ENCODE data around the gene ABCG4. TPM values are rescaled to one million over a fixed set of nuclear protein-coding genes. Genes with fewer than 3 reads are reported as not detected.

Gene ABCG4
- polyA plus RNA-seq, 1 donor from 2014 or later: 1.5 TPM

DNA sequence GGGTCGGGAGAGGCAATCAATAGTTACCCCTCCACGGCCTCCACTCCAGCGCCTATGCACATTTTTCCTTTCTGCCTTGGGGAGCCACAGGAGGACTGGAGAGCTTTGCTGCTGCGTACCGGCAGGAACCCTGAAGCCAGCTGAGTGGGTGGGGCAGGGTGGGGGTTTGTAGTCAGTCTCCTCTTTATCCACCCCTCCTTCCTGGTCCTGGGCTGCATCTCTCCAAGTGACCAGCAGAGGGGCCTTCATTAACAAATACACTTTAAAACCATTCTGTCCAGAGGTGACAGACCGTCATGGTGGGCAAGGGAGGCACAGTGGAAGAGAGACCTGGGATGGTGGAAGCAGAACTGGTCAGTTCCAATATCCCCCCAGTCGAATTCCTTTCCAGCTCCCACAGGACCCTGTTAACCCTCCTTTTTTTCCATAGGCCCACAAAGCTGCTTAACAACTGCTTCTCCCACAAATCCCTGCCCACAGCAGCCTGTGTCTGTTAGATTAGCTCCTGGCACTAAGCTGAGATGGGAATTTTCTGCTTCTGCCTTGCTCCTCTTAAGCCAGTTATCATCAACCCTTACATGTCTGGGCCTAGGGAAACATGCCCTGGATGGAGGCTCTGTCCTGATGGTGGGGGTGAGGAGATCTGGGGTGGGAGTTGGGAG, 3.9 kb upstream of the ABCG4 start:
- H3F3A ChIP-seq (ENCODE audit: insufficient read depth, low read length, poor library complexity, severe bottlenecking): no peaks in the 10 kb centered on the region
- H3K27ac ChIP-seq (ENCODE audit: low read length): no peak overlapping the region
- H3K36me3 ChIP-seq (ENCODE audit: insufficient read depth, low read length): no peaks in the 10 kb centered on the region
- no peak overlapping the region for H3K9ac ChIP-seq (ENCODE audit: low read length)
- H3K9me2 ChIP-seq (ENCODE audit: insufficient read depth, low read length): no peaks in the 10 kb centered on the region
- H4K20me1 ChIP-seq (ENCODE audit: insufficient read depth): no peaks in the 10 kb centered on the region
- no peaks in the 10 kb centered on the region for H3K79me2 ChIP-seq (replicated peaks; ENCODE audit: insufficient read depth, low read length)
- H3K4me3 ChIP-seq (ENCODE audit: low read length): no peak overlapping the region
- no peak overlapping the region for H3K4me2 ChIP-seq (ENCODE audit: low read length)
- peaks cover 25% of the 10 kb centered on the region for H3K27me3 ChIP-seq (ENCODE audit: insufficient read depth, low read depth, low read length)
- H2AFZ ChIP-seq (ENCODE audit: low read depth, low read length): no peak overlapping the region
- peak; percentile 20 for TF ChIP-seq RAD21 (conservative IDR thresholded peaks at IDR 0.05)
- TF ChIP-seq EP300 (conservative IDR thresholded peaks at IDR 0.05; ENCODE audit: poor library complexity, severe bottlenecking): no peak
- TF ChIP-seq, protein P1, sequence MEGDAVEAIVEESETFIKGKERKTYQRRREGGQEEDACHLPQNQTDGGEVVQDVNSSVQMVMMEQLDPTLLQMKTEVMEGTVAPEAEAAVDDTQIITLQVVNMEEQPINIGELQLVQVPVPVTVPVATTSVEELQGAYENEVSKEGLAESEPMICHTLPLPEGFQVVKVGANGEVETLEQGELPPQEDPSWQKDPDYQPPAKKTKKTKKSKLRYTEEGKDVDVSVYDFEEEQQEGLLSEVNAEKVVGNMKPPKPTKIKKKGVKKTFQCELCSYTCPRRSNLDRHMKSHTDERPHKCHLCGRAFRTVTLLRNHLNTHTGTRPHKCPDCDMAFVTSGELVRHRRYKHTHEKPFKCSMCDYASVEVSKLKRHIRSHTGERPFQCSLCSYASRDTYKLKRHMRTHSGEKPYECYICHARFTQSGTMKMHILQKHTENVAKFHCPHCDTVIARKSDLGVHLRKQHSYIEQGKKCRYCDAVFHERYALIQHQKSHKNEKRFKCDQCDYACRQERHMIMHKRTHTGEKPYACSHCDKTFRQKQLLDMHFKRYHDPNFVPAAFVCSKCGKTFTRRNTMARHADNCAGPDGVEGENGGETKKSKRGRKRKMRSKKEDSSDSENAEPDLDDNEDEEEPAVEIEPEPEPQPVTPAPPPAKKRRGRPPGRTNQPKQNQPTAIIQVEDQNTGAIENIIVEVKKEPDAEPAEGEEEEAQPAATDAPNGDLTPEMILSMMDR (IDR thresholded peaks at IDR 0.05; ENCODE audit: poor library complexity, severe bottlenecking): peak; percentile 55
- TF ChIP-seq MXI1 (conservative IDR thresholded peaks at IDR 0.05; ENCODE audit: poor library complexity, severe bottlenecking): no peak
- peak; percentile 57 for TF ChIP-seq SMC3 (conservative IDR thresholded peaks at IDR 0.05; ENCODE audit: poor library complexity)
- no peaks in the 10 kb centered on the region for H3K9me3 ChIP-seq (ENCODE audit: low read length)

- no peak for TF ChIP-seq EP300 (conservative IDR thresholded peaks at IDR 0.05; ENCODE audit: poor library complexity, severe bottlenecking)
- no peak for TF ChIP-seq EZH2 (IDR thresholded peaks at IDR 0.05; ENCODE audit: borderline replicate concordance, insufficient read depth, low read length, poor library complexity, severe bottlenecking)
- TF ChIP-seq REST (IDR thresholded peaks at IDR 0.05; ENCODE audit: borderline replicate concordance): no peak
- TF ChIP-seq MXI1 (conservative IDR thresholded peaks at IDR 0.05; ENCODE audit: poor library complexity, severe bottlenecking): no peak
- TF ChIP-seq, protein P1 (IDR thresholded peaks at IDR 0.05; ENCODE audit: poor library complexity, severe bottlenecking): no peak
- no peak for TF ChIP-seq SMC3 (conservative IDR thresholded peaks at IDR 0.05; ENCODE audit: poor library complexity)
- TF ChIP-seq POLR2AphosphoS5 (IDR thresholded peaks at IDR 0.05): no peak
- no peak for TF ChIP-seq TAF1 (IDR thresholded peaks at IDR 0.05; ENCODE audit: low read depth)
- H3K4me2 ChIP-seq (ENCODE audit: low read length): no peak overlapping the region
- no peak overlapping the region for H3K27ac ChIP-seq (ENCODE audit: low read length)
- no peaks in the 10 kb centered on the region for H4K20me1 ChIP-seq (ENCODE audit: insufficient read depth)
- H3K36me3 ChIP-seq (ENCODE audit: insufficient read depth, low read length): no peaks in the 10 kb centered on the region
- no peak overlapping the region for H3K4me3 ChIP-seq (ENCODE audit: low read length)
- H3K79me2 ChIP-seq (replicated peaks; ENCODE audit: insufficient read depth, low read length): no peaks in the 10 kb centered on the region
- no peak overlapping the region for H2AFZ ChIP-seq (ENCODE audit: low read depth, low read length)
- H3K9me2 ChIP-seq (ENCODE audit: insufficient read depth, low read length): no peaks in the 10 kb centered on the region
- no peaks in the 10 kb centered on the region for H3K9me3 ChIP-seq (ENCODE audit: low read length)
- no peak overlapping the region for H3K9ac ChIP-seq (ENCODE audit: low read length)
- H3F3A ChIP-seq (ENCODE audit: insufficient read depth, low read length, poor library complexity, severe bottlenecking): no peaks in the 10 kb centered on the region
- peaks cover 31% of the 10 kb centered on the region for H3K27me3 ChIP-seq (ENCODE audit: insufficient read depth, low read depth, low read length)
These were observed 3.3 kb upstream of the ABCG4 start for GRCh38 chr11:119145551-119145950.

All from neural cell (in vitro differentiated cells).